ENCODE measurements around the gene METTL6. TPM values are rescaled to one million over a fixed set of nuclear protein-coding genes. Genes with fewer than 3 reads are reported as not detected.

The METTL6 gene
- total and polyA plus RNA-seq, 10 of the 15 experiments (the other 5 are each of a cell fraction or from before 2014, with no cell fraction given): 13.8 to 29.6 (median 20.8) TPM

DNA sequence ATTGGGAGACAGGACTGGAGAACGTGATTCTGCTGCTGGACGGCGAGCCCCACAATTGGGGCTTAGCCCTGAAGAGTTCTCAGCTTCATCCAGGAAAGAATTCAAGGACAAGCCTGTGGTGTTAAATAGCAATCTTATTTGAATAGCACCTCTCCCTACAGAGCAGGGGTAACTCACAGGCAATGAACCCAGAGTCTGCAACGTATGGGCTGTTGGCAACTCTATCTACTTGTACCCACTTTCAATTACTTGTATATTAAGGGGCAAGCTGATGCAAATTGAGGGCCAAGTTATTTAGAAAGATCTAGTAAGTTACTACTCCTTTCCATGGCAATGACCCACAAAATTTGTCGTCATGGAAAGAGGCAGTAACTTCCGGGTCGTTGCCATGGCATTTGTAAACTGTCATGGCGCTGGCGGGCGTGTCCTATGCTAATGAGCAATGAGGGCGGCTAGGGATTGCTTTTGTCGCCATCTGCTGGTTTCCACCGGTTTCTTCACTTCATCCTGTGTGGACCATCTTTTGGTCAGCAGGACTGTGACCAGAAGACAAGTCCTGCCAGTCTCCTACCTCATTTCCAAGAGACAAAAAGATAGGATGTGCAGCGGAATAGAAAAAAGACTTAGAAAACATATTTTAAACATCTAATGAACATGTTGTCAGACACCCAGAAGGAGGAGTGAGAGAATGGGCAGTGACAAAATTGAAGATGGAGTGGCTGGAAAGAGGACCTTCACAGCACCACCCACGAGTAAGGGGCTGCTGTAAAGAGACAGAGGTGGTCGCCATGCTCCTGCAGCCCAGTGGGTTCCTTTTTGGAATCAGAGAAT lies 49.2 kb downstream of the METTL6 start (continued):
- TF ChIP-seq, protein P1, sequence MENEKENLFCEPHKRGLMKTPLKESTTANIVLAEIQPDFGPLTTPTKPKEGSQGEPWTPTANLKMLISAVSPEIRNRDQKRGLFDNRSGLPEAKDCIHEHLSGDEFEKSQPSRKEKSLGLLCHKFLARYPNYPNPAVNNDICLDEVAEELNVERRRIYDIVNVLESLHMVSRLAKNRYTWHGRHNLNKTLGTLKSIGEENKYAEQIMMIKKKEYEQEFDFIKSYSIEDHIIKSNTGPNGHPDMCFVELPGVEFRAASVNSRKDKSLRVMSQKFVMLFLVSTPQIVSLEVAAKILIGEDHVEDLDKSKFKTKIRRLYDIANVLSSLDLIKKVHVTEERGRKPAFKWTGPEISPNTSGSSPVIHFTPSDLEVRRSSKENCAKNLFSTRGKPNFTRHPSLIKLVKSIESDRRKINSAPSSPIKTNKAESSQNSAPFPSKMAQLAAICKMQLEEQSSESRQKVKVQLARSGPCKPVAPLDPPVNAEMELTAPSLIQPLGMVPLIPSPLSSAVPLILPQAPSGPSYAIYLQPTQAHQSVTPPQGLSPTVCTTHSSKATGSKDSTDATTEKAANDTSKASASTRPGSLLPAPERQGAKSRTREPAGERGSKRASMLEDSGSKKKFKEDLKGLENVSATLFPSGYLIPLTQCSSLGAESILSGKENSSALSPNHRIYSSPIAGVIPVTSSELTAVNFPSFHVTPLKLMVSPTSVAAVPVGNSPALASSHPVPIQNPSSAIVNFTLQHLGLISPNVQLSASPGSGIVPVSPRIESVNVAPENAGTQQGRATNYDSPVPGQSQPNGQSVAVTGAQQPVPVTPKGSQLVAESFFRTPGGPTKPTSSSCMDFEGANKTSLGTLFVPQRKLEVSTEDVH (IDR thresholded peaks at IDR 0.05; ENCODE audit: low read depth, partially characterized antibody): peak; percentile 78
- TF ChIP-seq ZNF217 (IDR thresholded peaks at IDR 0.05): no peak
- TF ChIP-seq RCOR1 (conservative IDR thresholded peaks at IDR 0.05; ENCODE audit: low read depth, low read length): no peak
- peak; percentile 98 for TF ChIP-seq POU2F2 (IDR thresholded peaks at IDR 0.05; ENCODE audit: borderline replicate concordance, low read depth, low read length)
- no peak for TF ChIP-seq BCL11A (IDR thresholded peaks at IDR 0.05; ENCODE audit: low read depth, low read length)
- no peak for TF ChIP-seq JUND (IDR thresholded peaks at IDR 0.05; ENCODE audit: low read depth, low read length)
- TF ChIP-seq NR2F1 (conservative IDR thresholded peaks at IDR 0.05): no peak; the same call in 1 of the 2 replicates
- TF ChIP-seq MXI1 (IDR thresholded peaks at IDR 0.05; ENCODE audit: low read depth, low read length): peak; percentile 99
- TF ChIP-seq DPF2 (IDR thresholded peaks at IDR 0.05): peak; percentile 52; the same call in 1 of the 2 replicates
- no peak for TF ChIP-seq TCF7 (IDR thresholded peaks at IDR 0.05; ENCODE audit: borderline replicate concordance)
- TF ChIP-seq TAF1 (IDR thresholded peaks at IDR 0.05; ENCODE audit: borderline replicate concordance, low read depth, low read length): no peak
- no peak for TF ChIP-seq CHD1 (IDR thresholded peaks at IDR 0.05; ENCODE audit: low read depth, low read length)
- no peak for TF ChIP-seq SRF (IDR thresholded peaks at IDR 0.05; ENCODE audit: low read depth in 2 of 2, low read length in 2 of 2)
- peak in 1 of 2 experiments; percentile 28; a peak in 1 of 4 replicates for TF ChIP-seq IKZF2 (IDR thresholded peaks at IDR 0.05)
- TF ChIP-seq NFIC (IDR thresholded peaks at IDR 0.05; ENCODE audit: low read depth, low read length): no peak
- TF ChIP-seq ATF2 (IDR thresholded peaks at IDR 0.05; ENCODE audit: low read length): peak; percentile 66
- TF ChIP-seq TCF3 (IDR thresholded peaks at IDR 0.05; ENCODE audit: borderline replicate concordance, insufficient read depth, low read depth, low read length): no peak
- TF ChIP-seq SREBF2 (IDR thresholded peaks at IDR 0.05; ENCODE audit: low read length): no peak
- no peak for TF ChIP-seq MTA3 (IDR thresholded peaks at IDR 0.05; ENCODE audit: borderline replicate concordance, low read length)
- TF ChIP-seq RUNX3 (IDR thresholded peaks at IDR 0.05; ENCODE audit: low read length): peak; percentile 70
- 0 out of 2 replicates have a peak, but pooled peaks have one; percentile 19 for TF ChIP-seq PAX5 (IDR thresholded peaks at IDR 0.05; ENCODE audit: borderline replicate concordance, low read depth, low read length)
- TF ChIP-seq CHD2 (IDR thresholded peaks at IDR 0.05; ENCODE audit: borderline replicate concordance, low read depth, low read length): peak; percentile 82
- peak; percentile 100 for TF ChIP-seq NR2C1 (IDR thresholded peaks at IDR 0.05)
- TF ChIP-seq EED (IDR thresholded peaks at IDR 0.05; ENCODE audit: low read depth): no peak
- peak; percentile 96 for TF ChIP-seq TBL1XR1 (IDR thresholded peaks at IDR 0.05; ENCODE audit: low read depth, low read length)
- TF ChIP-seq SREBF1 (IDR thresholded peaks at IDR 0.05; ENCODE audit: low read length): peak; percentile 88
- TF ChIP-seq SP1 (IDR thresholded peaks at IDR 0.05; ENCODE audit: low read depth, low read length): peak; percentile 71
- no peak for TF ChIP-seq KDM1A (IDR thresholded peaks at IDR 0.05; ENCODE audit: borderline replicate concordance)
- TF ChIP-seq ETV6 (conservative IDR thresholded peaks at IDR 0.05 in 1 of 2, IDR thresholded peaks at IDR 0.05 in 1 of 2; ENCODE audit: borderline replicate concordance in 1 of 2, low read depth in 1 of 2): no peak
- TF ChIP-seq SIX5 (IDR thresholded peaks at IDR 0.05; ENCODE audit: low read depth, low read length, severe bottlenecking): peak; percentile 65
